Measurements from ENCODE around the gene POPDC2. TPM values are rescaled to one million over a fixed set of nuclear protein-coding genes. Genes with fewer than 3 reads are reported as not detected.

The POPDC2 gene
- total RNA-seq, 1 experiment from 2014 or later = 0.37 TPM

GRCh38 chr3:119604878-119605277, 55.5 kb downstream of the POPDC2 start:
- H4K20me1 ChIP-seq (ENCODE audit: control insufficient read depth, insufficient read depth, insufficient read length) = no peaks in the 10 kb centered on the region
- no peak overlapping the region for H4K91ac ChIP-seq (ENCODE audit: insufficient read length, low read depth, low read length)
- no peak overlapping the region for H3K18ac ChIP-seq (ENCODE audit: insufficient read length, low read depth, low read length)
- H3K36me3 Mint-ChIP-seq (ENCODE audit: insufficient read depth in 1 of 3, low read depth in 3 of 3) = no peaks in the 10 kb centered on the region
- H3K27ac ChIP-seq (ENCODE audit: insufficient read length, low read depth, low read length) = no peak overlapping the region
- no peak overlapping the region for H2AFZ ChIP-seq (ENCODE audit: low read length)
- H4K5ac ChIP-seq (ENCODE audit: insufficient read length, low read depth, low read length) = no peak overlapping the region
- no peak for DNase-seq
- H3K56ac ChIP-seq (ENCODE audit: insufficient read length, low read depth, low read length) = no peak overlapping the region
- no peak overlapping the region for H3K9ac ChIP-seq (ENCODE audit: extremely low read depth, insufficient read length, low read length)
- no peaks in the 10 kb centered on the region for H3K9me3 Mint-ChIP-seq
- no peak overlapping the region for H2BK12ac ChIP-seq (ENCODE audit: insufficient read length, low read depth, low read length)
- H3K14ac ChIP-seq (ENCODE audit: insufficient read depth, low read length) = no peak overlapping the region
- H2BK120ac ChIP-seq (ENCODE audit: low read depth, low read length, poor library complexity, severe bottlenecking) = no peak overlapping the region
- H3K79me2 ChIP-seq (ENCODE audit: insufficient read depth, low read length) = no peaks in the 10 kb centered on the region
- H2BK15ac ChIP-seq (ENCODE audit: low read depth, low read length) = no peak overlapping the region
- no peaks in the 10 kb centered on the region for H3K9me3 ChIP-seq (ENCODE audit: control insufficient read depth, low read depth, low read length)
- H2AK5ac ChIP-seq (ENCODE audit: insufficient read length, low read length) = no peak overlapping the region
- H3K23ac ChIP-seq (ENCODE audit: insufficient read length, low read depth, low read length) = no peak overlapping the region
- no peaks in the 10 kb centered on the region for H3K23me2 ChIP-seq (ENCODE audit: insufficient read length, low read depth, low read length, poor library complexity, severe bottlenecking)
- no peak overlapping the region for H4K8ac ChIP-seq (replicated peaks; ENCODE audit: insufficient read length, low read depth, low read length)
- no peak overlapping the region for H3K4me2 ChIP-seq (ENCODE audit: insufficient read depth, insufficient read length, low read length)
- H3K4me1 Mint-ChIP-seq = peaks cover 10 to 13% of the 10 kb centered on the region in 2 experiments
- no peak overlapping the region for H3K27ac Mint-ChIP-seq
- no CpG with 5 or more reads among the region's 1 CpG for WGBS (ENCODE audit: extremely low coverage, insufficient read length, low lambda C conversion rate)
- H3T11ph ChIP-seq (ENCODE audit: low read length) = no peak overlapping the region
- no peaks in the 10 kb centered on the region for H3K27me3 Mint-ChIP-seq (ENCODE audit: low read depth)
- no peak overlapping the region for H3K4ac ChIP-seq (ENCODE audit: low read depth, low read length)
- no peak overlapping the region for H2BK5ac ChIP-seq (ENCODE audit: insufficient read length, low read length)
- H2BK20ac ChIP-seq (ENCODE audit: low read depth, low read length, poor library complexity, severe bottlenecking) = no peak overlapping the region
- TF ChIP-seq, protein P1, sequence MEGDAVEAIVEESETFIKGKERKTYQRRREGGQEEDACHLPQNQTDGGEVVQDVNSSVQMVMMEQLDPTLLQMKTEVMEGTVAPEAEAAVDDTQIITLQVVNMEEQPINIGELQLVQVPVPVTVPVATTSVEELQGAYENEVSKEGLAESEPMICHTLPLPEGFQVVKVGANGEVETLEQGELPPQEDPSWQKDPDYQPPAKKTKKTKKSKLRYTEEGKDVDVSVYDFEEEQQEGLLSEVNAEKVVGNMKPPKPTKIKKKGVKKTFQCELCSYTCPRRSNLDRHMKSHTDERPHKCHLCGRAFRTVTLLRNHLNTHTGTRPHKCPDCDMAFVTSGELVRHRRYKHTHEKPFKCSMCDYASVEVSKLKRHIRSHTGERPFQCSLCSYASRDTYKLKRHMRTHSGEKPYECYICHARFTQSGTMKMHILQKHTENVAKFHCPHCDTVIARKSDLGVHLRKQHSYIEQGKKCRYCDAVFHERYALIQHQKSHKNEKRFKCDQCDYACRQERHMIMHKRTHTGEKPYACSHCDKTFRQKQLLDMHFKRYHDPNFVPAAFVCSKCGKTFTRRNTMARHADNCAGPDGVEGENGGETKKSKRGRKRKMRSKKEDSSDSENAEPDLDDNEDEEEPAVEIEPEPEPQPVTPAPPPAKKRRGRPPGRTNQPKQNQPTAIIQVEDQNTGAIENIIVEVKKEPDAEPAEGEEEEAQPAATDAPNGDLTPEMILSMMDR (conservative IDR thresholded peaks at IDR 0.05) = no peak
- no peaks in the 10 kb centered on the region for H3K79me1 ChIP-seq (ENCODE audit: insufficient read depth, low read depth, low read length, poor library complexity, severe bottlenecking)
- H3K4me3 Mint-ChIP-seq = no peak overlapping the region
- peaks cover 2% of the 10 kb centered on the region; the same call in 1 of the 2 replicates for H3K27me3 ChIP-seq (ENCODE audit: insufficient read depth, low read length)
- H3K4me1 ChIP-seq (ENCODE audit: insufficient read depth, low read length) = no peaks in the 10 kb centered on the region; the same call in 1 of the 2 replicates
